K562 (cell line): ENCODE results near the gene NAV2. TPM values are rescaled to one million over a fixed set of nuclear protein-coding genes. Genes with fewer than 3 reads are reported as not detected.

ENCODE experiments used
- ATAC-seq: fragments of 200-7000 bp; cut with Tn5 transposase; 3 replicates; pipeline ENCODE4 v1.9.1; 2020; ENCODE audit warnings: moderate library complexity
- BruUV-seq: library from RNA; stranded (reverse); fragments of 400-500 nt; replicated peaks from 2 replicates; lab custom pipeline; 2021; lab: Mats Ljungman, UMichigan
- CTCF ChIA-PET: fragments of 300-600 bp; formaldehyde crosslinking; extraction: SDS; loops from one replicate; lab custom pipeline; 2021; ENCODE audit warnings: low intra/inter-chr PET ratio; lab: Yijun Ruan, JAX
- POLR2A ChIA-PET: fragments of 300-600, 350-650 bp; sonication (Branson Sonifier 250); formaldehyde crosslinking; extraction: SDS; loops from one replicate; lab custom pipeline; 2021; ENCODE audit warnings: antibody characterized with exemption, inconsistent platforms; lab: Yijun Ruan, JAX
- DNase-seq, 4 experiments: peaks; one replicate each; pipeline versions ENCODE4 v3.0.0 to v3.0.0-alpha.2; 2011 to 2018; ENCODE audit warnings: low spot score in 3 of 4, mixed read lengths in 3 of 4; ENCODE audit errors: extremely low read depth in 1 of 4
- FAIRE-seq: peaks from 2 replicates; lab custom pipeline; 2011; peaks lifted over from hg19 to GRCh38; lab: Jason Lieb, UNC
- H2AFZ ChIP-seq: 2 replicates; pipeline ENCODE4 v1.6.0; 2011; ENCODE audit warnings: low read depth, low read length, control low read depth, inconsistent platforms
- H3K27ac ChIP-seq: fragments of 200-600 bp; 3 replicates; pipeline ENCODE4 v1.8.0; 2011; ENCODE audit warnings: low read depth, mild to moderate bottlenecking, control low read depth, inconsistent platforms, low read length, moderate library complexity, mixed read lengths; ENCODE audit errors: extremely low read depth
- H3K27me3 ChIP-seq, 2 experiments: fragments of 300-600 bp in 1 of 2; 2 replicates in 1 of 2; 3 replicates in 1 of 2; pipeline versions ENCODE4 v1.6.0 to v1.8.0; 2011; ENCODE audit warnings: inconsistent platforms in 2 of 2, low read length in 2 of 2, mild to moderate bottlenecking in 1 of 2, mixed read lengths in 1 of 2, moderate library complexity in 1 of 2; ENCODE audit not compliant: control insufficient read depth in 2 of 2, insufficient read depth in 2 of 2
- H3K36me3 ChIP-seq: fragments of 300-600 bp; 3 replicates; pipeline ENCODE4 v1.8.0; 2011; ENCODE audit warnings: mild to moderate bottlenecking, low read length, inconsistent platforms; ENCODE audit not compliant: control insufficient read depth, insufficient read depth
- H3K4me1 ChIP-seq, 2 experiments: fragments of 200-600 bp in 1 of 2; replicated peaks in 1 of 2; 2 replicates in 1 of 2; 3 replicates in 1 of 2; pipeline versions ENCODE4 v1.5.1 to v1.8.0; 2011; ENCODE audit warnings: inconsistent platforms in 2 of 2, low read length in 2 of 2, mild to moderate bottlenecking in 1 of 2, mixed read lengths in 1 of 2, moderate library complexity in 1 of 2; ENCODE audit not compliant: control insufficient read depth in 2 of 2, insufficient read depth in 2 of 2
- H3K4me2 ChIP-seq: 2 replicates; pipeline ENCODE4 v1.6.1; 2011; ENCODE audit warnings: low read length, control low read depth, inconsistent platforms, mixed read lengths; ENCODE audit not compliant: insufficient read depth
- H3K4me3 ChIP-seq: fragments of 200-600 bp; sonication (generic), shearing (Covaris generic); 2 replicates; pipeline ENCODE4 v1.5.1; 2016; ENCODE audit warnings: control low read depth, inconsistent platforms
- H3K79me2 ChIP-seq: fragments of 200-600 bp; 3 replicates; pipeline ENCODE4 v1.8.0; 2011; ENCODE audit warnings: low read length, inconsistent platforms; ENCODE audit not compliant: control insufficient read depth, insufficient read depth
- H3K9ac ChIP-seq, 2 experiments: 2 replicates each; pipeline versions ENCODE4 v1.6.0 to v1.6.1; 2011; ENCODE audit warnings: low read depth in 2 of 2, low read length in 2 of 2, control low read depth in 1 of 2, inconsistent platforms in 1 of 2, mild to moderate bottlenecking in 1 of 2, mixed read lengths in 1 of 2; ENCODE audit not compliant: insufficient read depth in 1 of 2
- H3K9me1 ChIP-seq: one replicate; pipeline ENCODE4 v1.6.0; 2011; ENCODE audit warnings: inconsistent platforms, mild to moderate bottlenecking, low read length, moderate library complexity; ENCODE audit not compliant: control insufficient read depth, insufficient read depth
- H3K9me3 ChIP-seq: replicated peaks from 2 replicates; pipeline ENCODE4 v1.5.1; 2011; ENCODE audit warnings: low read depth, low read length, inconsistent platforms; ENCODE audit not compliant: control insufficient read depth, insufficient read depth
- H4K20me1 ChIP-seq: replicated peaks from 2 replicates; pipeline ENCODE4 v1.6.1; 2011; ENCODE audit warnings: low read length, inconsistent platforms, mixed read lengths; ENCODE audit not compliant: control insufficient read depth, insufficient read depth
- ARID1B ChIP-seq: fragments of 450-650 bp; IDR thresholded peaks from 2 replicates; pipeline ENCODE4 v1.6.1; 2016; ENCODE audit warnings: antibody characterized with exemption, mild to moderate bottlenecking, inconsistent platforms
- BDP1 ChIP-seq: IDR thresholded peaks from 3 replicates; pipeline ENCODE4 v1.6.1; 2011; ENCODE audit not compliant: insufficient read length, insufficient read depth
- CBFA2T3 ChIP-seq: fragments of 450-650 bp; IDR thresholded peaks from 2 replicates; pipeline ENCODE4 v1.6.1; 2017
- CCNT2 ChIP-seq: IDR thresholded peaks from 2 replicates; pipeline ENCODE4 v1.6.1; 2011; ENCODE audit warnings: borderline replicate concordance, low read depth, mild to moderate bottlenecking, moderate library complexity, mixed read lengths, low read length; ENCODE audit not compliant: insufficient read length; ENCODE audit errors: extremely low read depth
- CXXC5 ChIP-seq: fragments of 250-450 bp; sonication (Bioruptor Pico); IDR thresholded peaks from 2 replicates; pipeline ENCODE4 v1.8.0; 2022; ENCODE audit warnings: inconsistent platforms, mild to moderate bottlenecking, moderate library complexity
- EP300 ChIP-seq: IDR thresholded peaks from 2 replicates; pipeline ENCODE4 v1.6.1; 2012; ENCODE audit warnings: low read length, improper control_type of control experiment
- ESRRA ChIP-seq: fragments of 450-650 bp; IDR thresholded peaks from 2 replicates; pipeline ENCODE4 v1.6.1; 2014; ENCODE audit warnings: low read depth, mild to moderate bottlenecking, moderate library complexity, borderline replicate concordance
- GABPA ChIP-seq: fragments of 200-800 bp; sonication (Bioruptor generic); conservative IDR thresholded peaks from 2 replicates; pipeline ENCODE4 v1.6.1; 2016; ENCODE audit warnings: low read depth, missing genetic modification characterization, missing compliant biosample characterization
- HDAC2 ChIP-seq: fragments of 450-650 bp; IDR thresholded peaks from 2 replicates; pipeline ENCODE4 v1.6.1; 2016; ENCODE audit warnings: mild to moderate bottlenecking
- KDM1A ChIP-seq, 2 experiments: fragments of 450-650 bp; IDR thresholded peaks; 2 replicates each; pipeline ENCODE4 v1.6.1; 2016; ENCODE audit warnings: mild to moderate bottlenecking in 2 of 2
- MEIS2 ChIP-seq: fragments of 450-650 bp; IDR thresholded peaks from 2 replicates; pipeline ENCODE4 v1.6.1; 2014; ENCODE audit warnings: mild to moderate bottlenecking; ENCODE audit not compliant: partially characterized antibody
- PPARD ChIP-seq: fragments of 250-450 bp; sonication (Bioruptor Pico); IDR thresholded peaks from 2 replicates; pipeline ENCODE4 v1.8.0; 2022; ENCODE audit warnings: inconsistent platforms, mild to moderate bottlenecking, moderate library complexity
- SOX6 ChIP-seq: fragments of 450-650 bp; IDR thresholded peaks from 2 replicates; pipeline ENCODE4 v1.6.1; 2014; ENCODE audit warnings: mild to moderate bottlenecking
- SUPT5H ChIP-seq: fragments of 450-650 bp; IDR thresholded peaks from 2 replicates; pipeline ENCODE4 v1.6.1; 2016
- TAL1 ChIP-seq: fragments of 450-650 bp; IDR thresholded peaks from 2 replicates; pipeline ENCODE4 v1.6.1; 2016; ENCODE audit warnings: mild to moderate bottlenecking
- TCF3 ChIP-seq: sonication (generic); formaldehyde crosslinking; IDR thresholded peaks from 2 replicates; pipeline ENCODE4 v1.4.0; 2020; ENCODE audit warnings: mild to moderate bottlenecking, missing genetic modification reagents
- TEAD4 ChIP-seq, 2 experiments: sonication (generic) in 1 of 2; formaldehyde crosslinking in 1 of 2; IDR thresholded peaks; 2 replicates each; pipeline versions ENCODE4 v1.6.1 to v1.8.0; 2012 to 2022; ENCODE audit warnings: borderline replicate concordance in 1 of 2, inconsistent platforms in 1 of 2, low read length in 1 of 2, mild to moderate bottlenecking in 1 of 2, missing genetic modification reagents in 1 of 2
- THRAP3 ChIP-seq: fragments of 450-650 bp; IDR thresholded peaks from 2 replicates; pipeline ENCODE4 v1.6.1; 2016; ENCODE audit warnings: mild to moderate bottlenecking, inconsistent platforms, borderline replicate concordance
- TSC22D4 ChIP-seq: fragments of 450-650 bp; IDR thresholded peaks from 2 replicates; pipeline ENCODE4 v1.6.1; 2016; ENCODE audit warnings: missing genetic modification characterization, missing biosample characterization, control low read depth
- ZC3H11A ChIP-seq: IDR thresholded peaks from 2 replicates; pipeline ENCODE4 v1.6.1; 2012; ENCODE audit warnings: low read depth, low read length, improper control_type of control experiment
- ZNF384 ChIP-seq: IDR thresholded peaks from 2 replicates; pipeline ENCODE4 v1.6.1; 2012; ENCODE audit warnings: low read depth, low read length, improper control_type of control experiment
- ZNF707 ChIP-seq: fragments of 250-450 bp; sonication (Bioruptor Pico); conservative IDR thresholded peaks from 2 replicates; pipeline ENCODE4 v1.8.0; 2022; ENCODE audit warnings: inconsistent platforms, mild to moderate bottlenecking, moderate library complexity
- ZNF766 ChIP-seq: fragments of 200-800 bp; sonication (Bioruptor generic); conservative IDR thresholded peaks from 2 replicates; pipeline ENCODE4 v1.6.1; 2016; ENCODE audit warnings: missing genetic modification characterization, missing compliant biosample characterization
- WGBS: fragments of 100-300 bp; shearing (Covaris generic); methylation state at CpG from one replicate; pipeline ENCODE4 v1.1.6; 2016; ENCODE audit warnings: low coverage, mixed read lengths; ENCODE audit not compliant: insufficient coverage; ENCODE audit errors: missing lambda C conversion rate; 5-methylcytosine and 5-hydroxymethylcytosine counted together
- in situ Hi-C: fragments of 300-500 bp; cut with MboI; formaldehyde crosslinking; loops from 4 replicates; pipeline ENCODE4 v1.15.0; 2018; ENCODE audit warnings: inconsistent platforms, mixed read lengths
- intact Hi-C: fragments of 100-400 bp; cut with micrococcal nuclease; formaldehyde crosslinking; loops from 2 replicates; pipeline ENCODE4 v1.14.2; 2022
- polyA plus RNA-seq, 8 experiments: library from polyadenylated mRNA; depleted of rRNA in 4 of 8; stranded (reverse) in 5 of 8; unstranded in 3 of 8; fragments of >200 nt; fragmentation: Nextera tagmentation in 2 of 8; fragmentation: Illumina TruSeq in 1 of 8; extraction: Ambion mirVana in 2 of 8; extraction: Trizol in 1 of 8; gene quantifications; 2 replicates each; pipeline versions ENCODE4 v1.2.1 to v1.2.3, GENCODE V29; 2011 to 2014; ENCODE audit warnings: inconsistent platforms in 1 of 8, missing spikeins in 1 of 8
- total RNA-seq, 7 experiments: library from RNA; depleted of rRNA in 6 of 7; stranded (reverse); fragments of >200 nt in 6 of 7; fragmentation: Illumina TruSeq in 2 of 7; extraction: Trizol in 2 of 7; gene quantifications; 2 replicates each; pipeline versions ENCODE4 v1.2.1 to v1.2.3, GENCODE V29; 2011 to 2021; ENCODE audit warnings: low replicate concordance in 1 of 7
- TF ChIP-seq, protein P1 (sequence below), 2 experiments: IDR thresholded peaks in 1 of 2; conservative IDR thresholded peaks in 1 of 2; 2 replicates each; pipeline ENCODE4 v1.6.1; 2016; ENCODE audit warnings: low read depth in 2 of 2, mild to moderate bottlenecking in 1 of 2, missing compliant biosample characterization in 1 of 2, missing genetic modification characterization in 1 of 2, moderate library complexity in 1 of 2

NAV2 gene
- total and polyA plus RNA-seq, 9 of the 15 experiments (the other 6 are each of a cell fraction or from before 2014, with no cell fraction given) = 0.03 to 0.35 (median 0.05) TPM

GRCh38 chr11:19955660-19956059, 243.0 kb downstream of the NAV2 start:
- no peaks in the 10 kb centered on the region; a peak in 2 of 5 replicates for H3K4me1 ChIP-seq
- no TSS peak for BruUV-seq
- POLR2A ChIA-PET = no interaction called here
- H3K79me2 ChIP-seq = no peaks in the 10 kb centered on the region
- H2AFZ ChIP-seq = no peak overlapping the region
- H3K27me3 ChIP-seq = 0 out of 5 replicates have a peak, but pooled peaks cover 0 to under 1% of the 10 kb centered on the region in 2 experiments
- H3K36me3 ChIP-seq = no peaks in the 10 kb centered on the region
- H3K4me3 ChIP-seq = no peak overlapping the region
- DNase-seq = no peak
- H3K4me2 ChIP-seq = no peak overlapping the region
- in situ Hi-C loops = no loop called here
- no peaks in the 10 kb centered on the region for H4K20me1 ChIP-seq
- ATAC-seq = no peak; the same call in 2 of the 3 replicates
- H3K9me3 ChIP-seq = no peaks in the 10 kb centered on the region
- FAIRE-seq = no peak
- H3K9me1 ChIP-seq = no peaks in the 10 kb centered on the region
- CTCF ChIA-PET = no interaction called here
- intact Hi-C loops = loop anchor here (10.0 kb wide), 1 partner anchor 659 kb away; no protein-coding TSS in a partner anchor
- no peak overlapping the region for H3K27ac ChIP-seq
- WGBS = 4% methylated on average over 7 of the region's 7 CpGs
- H3K9ac ChIP-seq = no peak overlapping the region
- TF ChIP-seq PPARD (CRISPR knock-in tag) (no peak), ZNF766 (CRISPR knock-in tag) (no peak), TCF3 (CRISPR knock-in tag) (peak; percentile 72), CXXC5 (peak; percentile 25; the same call in 1 of the 2 replicates), ZNF384 (no peak), ZC3H11A (no peak), MEIS2 (peak; percentile 96), CBFA2T3 (peak; percentile 71), TSC22D4 (no peak), ARID1B (peak; percentile 54; the same call in 1 of the 2 replicates), KDM1A (IDR thresholded peaks at IDR 0.05) (peak; percentile 13 to 36; a peak in 1 of 4 replicates), SOX6 (peak; percentile 72), CCNT2 (no peak), HDAC2 (peak; percentile 47; the same call in 1 of the 2 replicates), TEAD4 (IDR thresholded peaks at IDR 0.05; ENCODE audit: low read length) (peak; percentile 69), TEAD4 (CRISPR knock-in tag; IDR thresholded peaks at IDR 0.05; ENCODE audit: borderline replicate concordance) (no peak), ZNF707 (CRISPR knock-in tag) (no peak), GABPA (no peak), TAL1 (peak; percentile 70), ESRRA (peak; percentile 48), SUPT5H (no peak), THRAP3 (no peak), BDP1 (no peak), EP300 (0 out of 2 replicates have a peak, but pooled peaks have one; percentile 36)
- TF ChIP-seq, protein P1, sequence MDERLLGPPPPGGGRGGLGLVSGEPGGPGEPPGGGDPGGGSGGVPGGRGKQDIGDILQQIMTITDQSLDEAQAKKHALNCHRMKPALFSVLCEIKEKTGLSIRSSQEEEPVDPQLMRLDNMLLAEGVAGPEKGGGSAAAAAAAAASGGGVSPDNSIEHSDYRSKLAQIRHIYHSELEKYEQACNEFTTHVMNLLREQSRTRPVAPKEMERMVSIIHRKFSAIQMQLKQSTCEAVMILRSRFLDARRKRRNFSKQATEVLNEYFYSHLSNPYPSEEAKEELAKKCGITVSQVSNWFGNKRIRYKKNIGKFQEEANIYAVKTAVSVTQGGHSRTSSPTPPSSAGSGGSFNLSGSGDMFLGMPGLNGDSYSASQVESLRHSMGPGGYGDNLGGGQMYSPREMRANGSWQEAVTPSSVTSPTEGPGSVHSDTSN (CRISPR knock-in tag; IDR thresholded peaks at IDR 0.05; ENCODE audit: low read depth) = peak; percentile 44; the same call in 1 of the 2 replicates
- TF ChIP-seq, protein P1 (tag; conservative IDR thresholded peaks at IDR 0.05; ENCODE audit: low read depth) = peak; percentile 64
